Effector CD8-positive, alpha-beta T cell (primary cell): Measurements from ENCODE around the gene SYT14.
"Not testable (repeated sequence)": the region's sequence is repeated elsewhere in the genome, so short reads cannot be mapped to it uniquely, and the experiment has no call there.

Experiments used
- DNase-seq: peaks from one replicate; lab custom pipeline; 2025; lab: John Stamatoyannopoulos, UW
- total RNA-seq, 4 experiments: gene quantifications; one replicate each; lab custom pipeline; 2026; lab: John Stamatoyannopoulos, UW

Gene SYT14
- 0.10 to 1.1 (median 0.28) reads per million in 4 experiments for total RNA-seq

DNA sequence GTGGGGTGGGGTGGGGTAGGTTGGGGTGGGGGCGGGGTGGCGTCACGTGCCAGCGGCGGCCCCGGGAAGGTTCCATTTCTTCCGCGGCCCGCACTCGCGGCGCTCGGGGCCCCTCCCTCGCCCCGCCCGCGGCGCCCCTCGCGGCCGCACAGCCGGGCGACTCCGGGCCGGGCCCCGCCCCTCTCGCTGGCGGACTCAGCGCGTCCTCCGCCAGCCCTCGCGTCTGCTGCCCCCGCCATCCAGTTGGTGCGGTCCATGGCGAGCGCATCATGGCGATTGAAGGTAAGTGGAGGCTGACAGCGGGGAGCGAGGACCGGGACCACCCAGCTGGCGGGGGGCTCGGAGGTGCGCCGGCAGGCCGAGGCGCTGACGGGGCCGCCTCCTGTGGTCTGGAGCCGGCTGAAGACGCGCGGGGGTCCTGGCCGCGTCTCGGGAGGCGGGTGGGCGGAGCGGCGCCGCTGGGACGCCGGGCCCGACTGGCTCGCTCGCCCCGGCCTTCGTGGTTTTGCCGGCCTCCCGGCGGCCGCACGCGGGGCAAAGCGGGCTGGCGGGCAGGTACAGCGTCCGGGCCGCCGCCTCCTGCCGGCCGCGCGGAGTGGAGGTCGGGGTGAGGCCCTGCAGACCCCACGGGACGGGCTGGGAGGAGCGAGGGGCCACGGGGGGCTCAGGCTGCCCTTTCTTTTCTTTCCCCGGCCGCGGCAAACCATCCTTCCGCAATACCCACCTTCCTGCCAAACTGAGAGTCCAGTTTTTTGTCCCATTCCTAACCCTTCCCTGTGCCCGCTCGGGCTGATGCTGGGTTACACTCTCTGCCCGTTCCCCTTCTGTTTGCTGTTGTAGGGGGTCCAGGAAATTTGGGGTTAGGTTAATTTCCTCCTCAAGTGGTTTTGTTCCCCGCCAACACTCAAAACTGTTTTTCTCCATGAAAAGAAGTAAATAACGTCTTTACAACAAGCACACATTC is at the start of gene SYT14:
Gene SYT14, plus strand, starts transcription at position 222 of the 964 bp plus-strand sequence. Its CDS starts 48 bp downstream, at position 270.
- no peak for DNase-seq

DNA sequence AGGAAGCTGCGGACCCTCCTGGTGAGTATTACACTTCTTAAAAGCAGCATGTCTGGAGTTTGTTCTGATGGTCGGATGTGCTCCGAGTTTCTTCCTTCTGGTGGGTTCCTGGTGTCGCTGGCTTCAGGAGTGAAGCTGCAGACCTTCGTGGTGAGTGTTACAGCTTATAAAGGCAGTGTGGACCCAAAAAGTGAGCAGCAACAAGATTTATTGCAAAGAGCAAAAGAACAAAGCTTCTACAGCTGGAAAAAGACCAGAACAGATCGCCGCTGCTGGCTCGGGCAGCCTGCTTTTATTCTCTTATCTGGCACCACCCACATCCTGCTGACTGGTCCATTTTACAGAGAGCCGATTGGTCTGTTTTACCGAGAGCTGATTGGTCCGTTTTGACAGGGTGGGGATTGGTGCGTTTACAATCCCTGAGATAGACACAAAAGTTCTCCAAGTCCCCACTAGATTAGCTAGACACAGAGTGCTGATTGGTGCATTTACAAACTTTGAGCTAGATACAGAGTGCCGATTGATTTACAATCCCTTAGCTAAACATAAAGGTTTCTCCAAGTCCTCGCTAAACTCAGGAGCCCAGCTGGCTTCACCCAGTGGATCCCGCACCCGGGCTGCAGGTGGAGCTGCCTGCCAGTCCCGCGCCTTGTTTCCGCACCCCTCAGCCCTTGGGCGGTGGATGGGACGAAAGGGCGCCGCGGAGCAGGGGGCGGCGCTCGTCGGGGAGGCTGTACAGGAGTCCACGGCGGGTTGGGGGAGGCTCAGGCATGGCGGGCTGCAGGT is 49.5 kb upstream of the SYT14 start:
- not testable (repeated sequence) for DNase-seq

GRCh38 chr1:209889077-209889418 is 49.0 kb upstream of the SYT14 start:
- no peak for DNase-seq

DNA sequence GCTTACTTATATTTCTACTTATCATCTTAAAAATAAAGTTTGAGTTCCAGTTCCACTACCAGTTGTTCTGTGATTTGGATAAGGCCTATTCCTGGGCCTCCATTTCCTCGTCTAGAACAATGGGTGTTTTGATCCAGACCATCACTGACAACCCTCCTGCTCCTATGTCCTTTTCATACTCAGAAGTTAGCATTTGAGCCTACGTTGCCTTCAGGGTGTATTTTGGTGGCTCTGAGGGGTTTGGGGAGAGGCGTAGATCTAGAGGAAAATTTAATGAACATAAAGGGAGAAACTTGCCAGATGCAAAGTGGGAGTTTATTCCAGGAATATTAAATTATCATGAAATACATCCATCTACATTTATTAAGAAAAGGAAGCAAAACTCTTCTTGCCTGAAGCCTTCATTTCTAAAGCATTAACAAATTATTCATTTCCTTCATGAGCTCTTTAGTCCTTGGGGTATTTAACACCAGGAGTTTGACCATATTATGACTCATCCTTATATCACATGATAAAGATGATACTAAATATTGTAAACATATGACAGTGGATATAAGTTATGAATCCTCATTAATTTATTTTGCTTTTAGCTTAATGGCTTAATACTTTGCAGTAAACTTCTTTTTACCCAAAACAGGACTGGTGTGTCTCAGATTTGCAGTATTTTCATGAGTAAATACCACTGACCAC is 47.2 kb upstream of the SYT14 start:
- no peak for DNase-seq

DNA sequence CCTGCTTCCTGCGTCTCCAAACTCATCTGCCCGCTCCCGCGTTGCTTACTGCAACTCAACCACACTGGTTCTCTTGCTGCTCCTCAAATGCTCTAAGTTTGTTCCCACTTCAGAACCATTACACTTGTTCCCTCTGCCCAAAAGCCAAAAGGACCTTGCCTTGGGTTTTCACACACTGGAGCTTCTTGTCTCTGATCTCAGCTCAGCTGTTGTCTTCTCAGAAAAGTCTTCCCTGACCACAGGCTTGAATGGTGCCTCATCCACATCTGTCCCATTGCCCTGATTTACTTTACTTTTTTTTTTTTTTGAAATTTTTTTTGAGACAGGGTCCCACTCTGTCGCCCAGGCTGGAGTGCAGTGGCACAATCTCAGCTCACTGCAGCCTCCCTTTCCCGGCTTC is 44.3 kb upstream of the SYT14 start:
- DNase-seq = no peak

DNA sequence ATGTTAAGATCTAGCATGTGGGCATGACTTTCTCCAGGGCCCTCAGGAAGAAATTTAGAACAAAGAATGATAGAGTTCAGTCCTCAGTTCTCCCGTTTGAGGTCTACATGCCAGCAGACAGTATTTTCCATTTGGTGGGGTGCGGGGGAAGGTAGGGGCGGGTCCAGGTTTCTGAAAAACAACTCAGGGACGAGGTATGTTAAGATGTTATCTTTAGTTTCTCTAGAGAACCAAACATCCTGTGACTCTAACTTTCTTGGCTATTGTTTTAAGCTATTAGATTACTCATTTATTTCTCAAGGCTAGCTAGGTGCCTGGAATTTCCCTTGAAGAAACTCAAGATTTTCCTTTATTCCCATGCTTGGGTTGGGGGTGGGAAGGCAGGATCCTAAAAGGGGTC is 42.3 kb upstream of the SYT14 start:
- DNase-seq = no peak

DNA sequence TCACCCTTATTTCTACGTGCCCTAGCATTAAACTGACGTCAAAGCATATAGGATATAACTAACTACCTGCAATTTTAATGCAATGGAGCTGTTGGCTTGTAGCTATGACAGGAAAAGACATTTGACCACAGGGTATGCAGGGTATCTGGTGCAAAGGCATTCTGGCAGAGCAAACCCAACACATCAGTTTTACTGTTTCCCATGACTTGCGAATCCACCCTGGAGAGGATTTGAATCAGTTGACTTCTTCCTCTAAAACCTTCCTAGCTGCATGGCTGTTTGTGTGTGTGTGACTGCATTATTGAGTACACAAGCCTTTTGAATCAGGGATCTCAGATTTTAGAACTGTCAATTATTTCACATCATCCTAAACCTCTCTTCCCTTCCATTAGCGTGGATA is 41.7 kb upstream of the SYT14 start:
- DNase-seq = no peak

DNA sequence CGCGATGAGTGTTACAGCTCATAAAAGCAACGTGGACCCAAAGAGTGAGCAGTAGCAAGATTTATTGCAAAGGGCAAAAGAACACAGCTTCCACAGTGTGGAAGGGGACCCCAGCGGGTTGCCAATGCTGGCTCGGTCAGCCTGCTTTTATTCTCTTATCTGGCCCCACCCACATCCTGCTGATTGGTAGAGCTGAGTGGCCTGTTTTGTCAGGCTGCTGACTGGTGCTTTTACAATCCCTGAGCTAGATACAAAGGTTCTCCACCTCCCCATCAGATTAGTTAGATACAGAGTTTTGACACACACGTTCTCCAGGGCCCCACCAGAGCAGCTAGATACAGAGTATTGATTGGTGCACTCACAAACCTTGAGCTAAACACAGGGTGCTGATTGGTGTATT is 39.7 kb upstream of the SYT14 start:
- DNase-seq = not testable (repeated sequence)

- DNase-seq = not testable (repeated sequence)
Observed at GRCh38 chr1:209898851-209899250, 39.2 kb upstream of the SYT14 start.

DNA sequence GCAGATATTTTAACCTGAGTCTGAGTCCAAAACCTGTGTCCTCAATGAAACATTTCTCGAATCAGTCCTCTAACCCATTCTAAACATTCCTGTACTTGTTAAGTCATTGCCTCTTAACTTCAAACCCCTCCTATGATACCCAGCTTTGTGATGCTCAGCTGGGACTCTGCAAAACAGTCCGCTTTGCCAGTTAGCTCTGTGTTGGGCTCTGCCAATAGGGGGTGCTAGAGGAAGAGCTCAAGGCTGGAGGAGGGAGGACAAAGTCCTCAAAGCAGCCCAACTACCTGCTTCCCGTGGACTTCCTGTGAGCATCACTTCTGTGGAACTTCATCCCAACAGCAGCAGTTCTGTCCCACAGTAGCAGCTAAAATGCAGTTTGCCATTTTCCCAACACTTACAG is 38.1 kb upstream of the SYT14 start:
- no peak for DNase-seq

DNA sequence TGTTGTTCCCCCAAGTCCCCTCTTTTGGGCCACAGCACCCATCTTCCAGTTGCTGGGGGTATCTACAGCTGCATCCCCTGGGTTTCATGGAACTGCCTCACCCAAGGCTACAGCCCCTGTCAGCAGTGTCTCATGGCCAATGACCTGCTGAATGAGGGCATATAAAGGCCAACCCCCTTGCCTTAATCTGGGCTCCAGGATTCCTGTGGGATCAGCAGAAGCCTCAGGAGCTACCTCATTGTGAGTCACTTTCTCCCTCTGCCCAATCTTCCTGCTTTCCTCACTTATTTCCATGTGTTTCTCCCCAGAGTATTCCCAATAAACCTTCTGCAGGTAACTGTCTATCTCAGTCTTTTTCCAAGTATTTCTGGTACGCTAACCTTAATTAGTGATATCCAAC is 37.3 kb upstream of the SYT14 start:
- DNase-seq = no peak

- DNase-seq = no peak
Observed at GRCh38 chr1:209901211-209901610, 36.8 kb upstream of the SYT14 start.

DNA sequence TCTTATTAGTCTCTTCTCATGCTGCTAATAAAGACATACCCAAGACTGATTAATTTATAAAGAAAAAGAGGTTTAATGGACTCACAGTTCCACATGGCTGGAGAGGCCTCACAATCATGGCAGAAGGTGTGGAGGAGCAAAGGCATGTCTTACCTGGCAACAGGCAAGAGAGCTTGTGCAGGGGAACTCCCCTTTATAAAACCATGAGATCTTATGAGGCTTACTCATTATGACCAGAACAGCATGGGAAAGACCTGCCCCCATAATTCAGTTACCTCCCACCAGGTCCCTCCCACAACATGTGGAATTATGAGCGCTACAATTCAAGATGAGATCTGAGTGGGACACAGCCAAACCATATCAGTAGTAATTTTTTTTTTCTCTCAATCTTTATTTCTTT is 33.2 kb upstream of the SYT14 start:
- not testable (repeated sequence) for DNase-seq

- DNase-seq = no peak
Observed at GRCh38 chr1:209911746-209912145, 26.3 kb upstream of the SYT14 start.

- no peak for DNase-seq
Observed at GRCh38 chr1:209912306-209912705, 25.7 kb upstream of the SYT14 start.

GRCh38 chr1:209919637-209920036 is 18.4 kb upstream of the SYT14 start:
- not testable (repeated sequence) for DNase-seq

DNA sequence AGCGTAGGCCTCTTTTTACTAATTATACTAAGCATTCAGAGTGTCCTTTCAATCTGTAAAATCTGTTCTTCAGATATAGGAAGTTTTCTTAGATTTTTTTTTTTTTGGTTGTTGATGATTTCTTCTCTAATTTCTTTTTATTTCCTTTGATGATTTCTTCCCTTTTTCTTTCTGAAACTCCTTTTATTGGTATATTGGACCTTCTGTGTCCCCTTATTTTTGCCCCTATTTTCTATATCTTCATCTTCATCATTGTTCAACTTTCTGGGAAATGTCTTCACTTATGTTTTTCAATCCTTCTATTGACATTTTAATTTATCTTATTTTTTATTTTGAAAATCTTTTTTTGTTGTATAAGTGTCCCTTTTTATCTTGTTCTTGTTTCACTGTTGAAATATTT is 17.2 kb upstream of the SYT14 start:
- DNase-seq = no peak

DNA sequence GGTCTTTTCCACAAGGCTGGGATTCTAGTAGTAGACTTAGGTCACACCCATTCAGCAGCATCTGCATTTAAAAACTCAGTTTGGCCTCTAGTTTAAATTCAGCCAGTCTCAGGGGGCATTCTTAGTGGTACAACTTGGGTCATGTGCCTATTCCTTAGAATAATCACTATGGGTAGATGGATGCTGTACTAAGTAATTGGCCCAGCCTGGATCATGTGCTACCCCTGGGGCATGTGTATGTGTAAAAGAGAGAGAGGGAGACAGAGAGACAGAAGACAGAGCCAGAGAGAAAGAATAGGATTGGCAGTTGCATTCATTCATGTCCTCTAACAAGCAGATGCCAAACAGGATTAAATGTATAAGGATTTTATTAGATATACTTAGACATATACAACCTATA is 13.6 kb upstream of the SYT14 start:
- no peak for DNase-seq

- DNase-seq = no peak
Observed at GRCh38 chr1:209926045-209926444, 12.0 kb upstream of the SYT14 start.

DNA sequence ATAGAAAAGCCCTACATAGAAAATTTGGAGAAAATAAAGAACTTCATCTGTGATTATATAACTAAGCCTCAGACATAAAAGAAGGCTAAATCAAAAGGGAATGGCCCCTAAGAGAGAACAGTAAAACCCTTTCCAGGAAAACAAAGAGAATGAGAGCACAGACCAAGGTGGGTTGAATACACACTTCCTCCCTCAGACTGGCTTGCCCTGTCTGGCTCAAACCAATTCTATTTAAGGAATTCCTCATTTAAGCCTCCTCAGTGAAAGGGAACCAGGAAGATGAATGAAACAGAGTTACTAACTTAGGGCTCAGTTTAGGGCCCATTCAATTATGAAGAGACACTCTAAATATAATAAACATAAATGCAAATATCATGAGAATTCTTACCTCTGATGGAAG is 10.6 kb upstream of the SYT14 start:
- no peak for DNase-seq

- DNase-seq = no peak
Observed at GRCh38 chr1:209929751-209930150, 8.3 kb upstream of the SYT14 start.

GRCh38 chr1:209931141-209931540 is 6.9 kb upstream of the SYT14 start:
- no peak for DNase-seq
